GM10266 (cell line): ENCODE data around the gene CC2D1B.
"Not testable (repeated sequence)": the region's sequence is repeated elsewhere in the genome, so short reads cannot be mapped to it uniquely, and the experiment has no call there.

Experiments
- DNase-seq: peaks from one replicate; pipeline ENCODE4 v3.0.0; 2012; ENCODE audit errors: extremely low spot score
- TF ChIP-seq, protein P1 (sequence below): IDR thresholded peaks from 2 replicates; pipeline ENCODE4 v1.5.1; 2012; ENCODE audit warnings: mild to moderate bottlenecking, low read depth; ENCODE audit not compliant: control insufficient read depth, insufficient read depth; ENCODE audit errors: missing control alignments

CC2D1B gene

GRCh38 chr1:52403566-52404115 lies 37.6 kb upstream of the CC2D1B start:
- peak; percentile 65 for DNase-seq
- TF ChIP-seq, protein P1, sequence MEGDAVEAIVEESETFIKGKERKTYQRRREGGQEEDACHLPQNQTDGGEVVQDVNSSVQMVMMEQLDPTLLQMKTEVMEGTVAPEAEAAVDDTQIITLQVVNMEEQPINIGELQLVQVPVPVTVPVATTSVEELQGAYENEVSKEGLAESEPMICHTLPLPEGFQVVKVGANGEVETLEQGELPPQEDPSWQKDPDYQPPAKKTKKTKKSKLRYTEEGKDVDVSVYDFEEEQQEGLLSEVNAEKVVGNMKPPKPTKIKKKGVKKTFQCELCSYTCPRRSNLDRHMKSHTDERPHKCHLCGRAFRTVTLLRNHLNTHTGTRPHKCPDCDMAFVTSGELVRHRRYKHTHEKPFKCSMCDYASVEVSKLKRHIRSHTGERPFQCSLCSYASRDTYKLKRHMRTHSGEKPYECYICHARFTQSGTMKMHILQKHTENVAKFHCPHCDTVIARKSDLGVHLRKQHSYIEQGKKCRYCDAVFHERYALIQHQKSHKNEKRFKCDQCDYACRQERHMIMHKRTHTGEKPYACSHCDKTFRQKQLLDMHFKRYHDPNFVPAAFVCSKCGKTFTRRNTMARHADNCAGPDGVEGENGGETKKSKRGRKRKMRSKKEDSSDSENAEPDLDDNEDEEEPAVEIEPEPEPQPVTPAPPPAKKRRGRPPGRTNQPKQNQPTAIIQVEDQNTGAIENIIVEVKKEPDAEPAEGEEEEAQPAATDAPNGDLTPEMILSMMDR = no peak

DNA sequence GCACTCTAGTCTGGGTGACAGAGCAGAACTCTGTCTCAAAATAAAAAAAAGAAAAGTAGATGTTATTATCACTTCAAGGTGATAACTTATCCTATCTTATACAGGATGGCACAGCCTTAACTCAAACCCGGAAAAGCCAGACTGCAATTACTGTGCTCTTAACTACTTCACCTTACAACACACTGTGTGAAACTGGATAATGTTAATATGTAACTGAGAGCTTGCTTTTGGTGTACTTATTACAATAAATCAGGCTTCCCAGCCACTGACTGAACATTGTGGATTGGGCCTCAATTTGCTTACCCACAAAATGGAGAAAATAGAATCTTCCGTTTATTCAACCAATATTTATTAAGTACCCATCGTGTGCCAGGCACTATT lies 36.8 kb upstream of the CC2D1B start:
- DNase-seq = no peak
- TF ChIP-seq, protein P1 = no peak

DNA sequence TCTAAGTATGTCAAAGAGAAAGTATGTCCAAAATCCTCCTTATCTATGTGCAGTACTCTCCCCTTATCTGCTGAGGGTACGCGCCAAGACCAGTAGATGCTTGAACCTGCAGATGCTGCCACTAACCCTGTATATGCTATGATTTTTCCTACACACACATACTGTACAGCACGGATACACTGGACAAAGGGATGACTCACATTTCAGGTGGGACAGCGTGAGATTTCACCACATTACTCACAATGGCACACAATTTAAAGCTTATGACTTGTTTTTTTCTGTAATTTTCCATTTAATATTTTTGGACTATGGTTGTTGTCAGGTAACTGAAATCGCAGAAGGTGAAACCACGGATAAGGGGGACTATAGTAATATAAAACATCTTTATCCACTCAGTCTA lies 34.1 kb upstream of the CC2D1B start:
- no peak for DNase-seq
- TF ChIP-seq, protein P1 = no peak

GRCh38 chr1:52399629-52400028 lies 33.6 kb upstream of the CC2D1B start:
- TF ChIP-seq, protein P1 = no peak
- DNase-seq = no peak

DNA sequence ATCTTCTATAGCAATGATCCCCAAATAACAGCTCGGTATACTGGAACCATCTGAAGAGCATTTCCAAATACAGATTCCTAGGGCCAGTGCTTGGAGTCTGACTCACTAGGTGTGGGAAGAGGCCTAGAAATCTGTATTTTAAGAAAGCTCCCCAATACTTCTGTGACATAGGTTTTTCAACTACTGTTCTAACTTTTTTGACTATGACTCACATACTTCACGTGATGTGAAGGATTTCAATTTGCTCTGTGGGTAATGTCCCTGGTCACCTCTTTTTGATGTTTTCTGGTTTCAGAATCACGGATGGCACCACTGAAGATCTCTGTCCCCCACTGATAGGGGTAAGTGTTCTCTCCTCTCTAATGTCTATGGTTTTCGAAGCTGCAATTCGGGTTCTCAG lies 27.2 kb upstream of the CC2D1B start:
- DNase-seq = no peak
- TF ChIP-seq, protein P1 = no peak

- TF ChIP-seq, protein P1 = no peak
- DNase-seq = no peak
Measured at GRCh38 chr1:52386458-52386857, 20.5 kb upstream of the CC2D1B start.

DNA sequence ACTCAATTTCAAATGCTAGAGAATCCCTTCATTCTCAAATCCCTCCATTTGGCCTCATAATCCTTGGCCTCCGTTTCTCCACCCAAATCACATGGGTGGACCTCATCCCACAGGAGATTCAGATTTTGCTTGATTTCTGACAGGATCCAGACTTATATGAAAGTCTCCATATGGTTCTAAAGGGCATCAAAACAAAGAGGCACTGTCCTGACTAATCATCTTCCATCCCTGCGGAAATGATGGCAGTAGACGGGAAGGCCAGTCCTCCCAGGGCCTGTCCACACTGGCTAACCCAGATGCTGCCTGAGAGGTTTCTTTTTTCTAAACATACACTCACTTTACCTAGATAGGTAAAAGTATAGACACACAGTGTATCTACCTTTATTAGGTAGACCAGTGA lies 19.4 kb upstream of the CC2D1B start:
- no peak for DNase-seq
- TF ChIP-seq, protein P1 = no peak

GRCh38 chr1:52369851-52370250 lies 3.8 kb upstream of the CC2D1B start:
- not testable (repeated sequence) for DNase-seq
